ENCODE data around the gene BANK1.

The BANK1 gene

GRCh38 chr4:101956068-101956825 lies 165.7 kb downstream of the BANK1 start:
- DNase-seq (ENCODE audit: low spot score), result no peak

GRCh38 chr4:101958547-101958946 lies 168.0 kb downstream of the BANK1 start:
- DNase-seq (ENCODE audit: low spot score), result no peak

GRCh38 chr4:101960431-101960830 lies 169.9 kb downstream of the BANK1 start:
- DNase-seq (ENCODE audit: low spot score), result no peak

DNA sequence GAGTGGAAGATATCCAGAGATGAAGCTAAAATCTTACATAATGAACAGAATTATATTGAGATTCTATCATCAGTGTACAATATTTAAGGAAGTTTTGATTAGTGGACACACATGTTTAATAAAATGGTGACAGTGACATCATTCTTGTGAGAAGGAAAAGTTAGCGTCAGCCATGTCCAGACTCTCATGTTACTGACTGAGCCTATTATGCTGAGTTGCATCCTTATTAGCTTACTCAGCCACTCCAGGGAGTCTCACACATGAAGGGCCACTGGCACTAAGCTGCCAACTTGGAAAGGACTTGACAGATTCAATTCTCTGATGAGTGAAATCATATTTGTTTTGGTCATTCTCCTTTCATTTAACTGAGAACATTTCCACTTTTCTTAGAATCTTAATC lies 170.6 kb downstream of the BANK1 start:
- DNase-seq (ENCODE audit: low spot score), result no peak

GRCh38 chr4:101967697-101968346 lies 177.3 kb downstream of the BANK1 start:
- no peak for DNase-seq (ENCODE audit: low spot score)

- no peak for DNase-seq (ENCODE audit: low spot score)
Measured at GRCh38 chr4:101968364-101968763, 177.8 kb downstream of the BANK1 start.

- DNase-seq (ENCODE audit: low spot score), result no peak
Measured at GRCh38 chr4:101969965-101970364, 179.4 kb downstream of the BANK1 start.

GRCh38 chr4:101970547-101971155 lies 180.1 kb downstream of the BANK1 start:
- DNase-seq (ENCODE audit: low spot score), result no peak

GRCh38 chr4:101972791-101973190 lies 182.3 kb downstream of the BANK1 start:
- no peak for DNase-seq (ENCODE audit: low spot score)

GRCh38 chr4:101973361-101973760 lies 182.8 kb downstream of the BANK1 start:
- DNase-seq (ENCODE audit: low spot score), result no peak

- DNase-seq (ENCODE audit: low spot score), result no peak
Measured at GRCh38 chr4:101977076-101977475, 186.5 kb downstream of the BANK1 start.

GRCh38 chr4:101981756-101982155 lies 191.2 kb downstream of the BANK1 start:
- DNase-seq (ENCODE audit: low spot score), result no peak

GRCh38 chr4:101983835-101984234 lies 193.3 kb downstream of the BANK1 start:
- no peak for DNase-seq (ENCODE audit: low spot score)

DNA sequence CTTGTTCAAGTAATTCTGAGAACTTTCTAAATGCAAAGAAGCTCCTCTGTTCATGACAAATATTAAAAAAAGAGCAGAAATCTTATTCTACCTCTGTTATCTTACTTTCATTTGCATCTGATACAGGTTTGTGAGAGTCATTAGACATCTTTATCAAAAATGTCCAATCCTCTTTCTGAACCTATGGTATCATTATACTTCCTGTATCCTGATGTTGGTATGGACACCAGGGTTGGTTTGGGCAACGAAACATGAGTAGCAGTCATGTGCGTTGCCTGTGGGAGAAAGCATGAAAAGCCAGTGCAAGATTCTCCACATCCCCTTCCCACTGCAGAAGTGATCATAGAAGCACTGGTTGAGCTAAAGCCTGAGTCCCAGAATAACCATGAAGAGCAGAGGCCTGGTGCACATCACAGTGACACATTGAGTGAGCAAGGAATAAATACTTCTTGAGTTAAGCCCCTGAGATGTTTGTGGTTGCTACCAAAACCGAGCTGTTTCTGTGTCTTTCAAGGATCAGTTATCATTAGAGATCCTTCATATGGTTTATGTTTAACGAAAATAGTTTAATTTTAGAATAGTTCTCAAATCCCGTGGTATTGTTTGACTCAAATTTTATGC lies 197.2 kb downstream of the BANK1 start:
- no peak for DNase-seq (ENCODE audit: low spot score)

DNA sequence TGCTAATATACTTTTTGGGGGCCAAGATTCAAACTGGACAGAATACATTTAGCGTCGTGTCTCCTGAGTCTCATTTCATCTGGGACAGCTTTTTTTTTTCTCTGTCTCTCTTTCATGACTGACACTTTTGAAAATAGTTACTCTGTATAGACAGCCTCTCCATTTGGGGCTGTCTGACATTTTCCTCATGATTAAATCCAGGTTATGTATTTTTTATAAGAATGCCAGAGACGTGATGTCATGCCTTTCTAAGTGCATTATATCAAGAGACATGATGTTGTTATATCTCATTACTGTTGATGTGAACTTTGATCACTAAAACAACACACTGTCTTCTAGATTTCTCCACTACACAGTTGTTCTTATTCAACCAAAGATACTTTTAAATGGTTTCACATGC lies 199.0 kb downstream of the BANK1 start:
- DNase-seq (ENCODE audit: low spot score), result no peak

DNA sequence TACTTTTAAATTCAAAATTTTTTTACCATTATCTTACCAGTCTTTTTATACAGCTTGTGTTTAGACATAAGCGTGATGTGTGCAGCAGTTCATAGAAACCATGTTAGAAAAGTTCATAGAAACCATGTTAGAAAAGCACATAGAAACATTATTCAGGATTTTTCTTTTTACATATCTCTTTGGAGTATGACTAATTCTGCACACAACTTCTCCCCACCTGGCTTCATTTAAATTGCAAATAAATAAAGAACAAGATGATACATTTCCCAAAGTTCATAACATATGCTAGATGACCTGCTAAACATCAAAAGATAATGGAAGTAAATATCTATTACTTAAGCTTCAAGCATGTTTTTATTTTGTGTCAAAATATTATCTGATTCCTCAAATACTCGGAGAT lies 201.9 kb downstream of the BANK1 start:
- no peak for DNase-seq (ENCODE audit: low spot score)

- no peak for DNase-seq (ENCODE audit: low spot score)
Measured at GRCh38 chr4:101993002-101993841, 202.7 kb downstream of the BANK1 start.

DNA sequence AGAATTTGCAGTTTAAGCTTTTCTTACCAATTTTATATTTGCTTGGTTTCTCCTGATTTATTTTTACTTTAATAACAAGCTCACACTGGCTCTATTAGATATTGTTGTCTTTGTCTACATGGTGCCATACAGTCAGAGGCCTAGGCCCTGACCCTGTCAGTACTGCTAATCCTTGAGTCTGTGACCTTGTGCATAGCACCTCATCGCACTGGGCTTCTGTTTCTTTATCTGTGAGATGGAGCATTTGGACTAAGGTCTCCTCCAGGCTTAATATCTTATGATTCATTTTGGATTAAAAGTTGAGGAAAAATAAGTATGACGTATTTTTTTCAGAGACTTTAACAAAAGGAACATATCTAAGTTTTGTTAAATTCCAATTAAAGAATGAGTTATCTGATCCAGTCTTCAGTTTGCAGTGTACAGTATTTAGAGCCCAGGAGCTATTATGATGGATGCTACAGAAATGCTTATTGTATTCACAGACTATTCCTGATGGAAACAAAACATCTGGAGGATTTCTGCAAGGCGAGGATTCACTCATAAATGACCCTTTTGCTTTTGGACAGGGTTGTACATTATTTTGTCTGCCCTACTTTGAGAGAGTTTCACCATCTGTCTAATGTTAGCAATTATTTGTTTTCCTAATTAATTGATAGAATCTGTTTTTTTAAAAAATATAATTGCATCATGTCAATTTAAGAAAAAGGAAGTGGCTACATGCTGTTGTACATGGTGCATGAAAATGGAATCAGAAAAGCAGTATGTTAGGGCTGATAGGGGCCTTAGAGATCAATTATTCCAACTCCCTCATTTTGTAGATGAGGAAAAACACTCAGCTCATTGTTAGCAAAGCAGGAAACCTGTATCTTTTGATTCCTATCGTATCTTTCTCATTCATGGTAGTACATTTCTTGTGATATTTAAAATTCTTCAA lies 203.6 kb downstream of the BANK1 start:
- DNase-seq (ENCODE audit: low spot score), result no peak

- no peak for DNase-seq (ENCODE audit: low spot score)
Measured at GRCh38 chr4:102007959-102008425, 217.5 kb downstream of the BANK1 start.

DNA sequence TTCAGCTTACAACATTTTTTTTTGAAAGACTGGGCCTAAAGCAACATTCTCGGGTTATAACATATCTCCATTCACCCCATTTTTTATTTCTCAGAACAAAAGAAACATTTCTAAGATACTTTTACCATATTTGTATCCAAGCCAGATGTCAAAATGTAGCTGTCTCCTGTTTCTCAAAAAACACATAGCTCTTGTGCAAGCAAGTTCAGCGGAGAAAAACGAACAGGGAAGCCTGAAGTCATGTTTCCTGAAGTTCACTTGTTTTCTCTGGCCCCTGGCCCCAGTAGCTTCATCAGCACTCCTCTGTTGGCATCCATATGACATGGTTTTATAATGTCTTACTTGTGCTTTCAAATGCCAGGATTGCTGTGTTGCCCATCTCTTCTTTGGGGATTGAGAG lies 218.2 kb downstream of the BANK1 start:
- no peak for DNase-seq (ENCODE audit: low spot score)

GRCh38 chr4:102022343-102022742 lies 231.8 kb downstream of the BANK1 start:
- DNase-seq (ENCODE audit: low spot score), result no peak

Data from globus pallidus (tissue), 1 donor.